Breast epithelium (tissue), 4 donors: ENCODE results near the gene GAD2. TPM values are rescaled to one million over a fixed set of nuclear protein-coding genes. Genes with fewer than 3 reads are reported as not detected.

Source experiments
- DNase-seq, 2 donors: peaks; one replicate each; pipeline ENCODE4 v3.0.0-alpha.2; 2019; ENCODE audit warnings: low spot score in 2 of 2
- H3K27ac ChIP-seq, 2 donors: fragments of 200-600 bp; sonication (generic) in 1 of 2; one replicate each; pipeline ENCODE4 v1.5.1; 2016 to 2019; ENCODE audit warnings: mild to moderate bottlenecking in 1 of 2
- H3K27me3 ChIP-seq, 2 donors: fragments of 200-600 bp; sonication (generic) in 1 of 2; one replicate each; pipeline versions ENCODE4 v1.5.1 to v1.6.0; 2017 to 2019; ENCODE audit warnings: control low read depth in 1 of 2, mild to moderate bottlenecking in 1 of 2
- H3K36me3 ChIP-seq: fragments of 200-600 bp; one replicate; pipeline ENCODE4 v1.5.1; 2019
- H3K4me1 ChIP-seq, 2 donors: fragments of 200-600 bp; sonication (generic); one replicate each; pipeline ENCODE4 v1.5.1; 2016 to 2019; ENCODE audit warnings: control low read depth in 1 of 2
- H3K4me3 ChIP-seq, 3 donors: fragments of 200-600 bp; sonication (generic); 1 replicate in 2 of 3; 2 replicates in 1 of 3; pipeline ENCODE4 v1.5.1; 2016 to 2019; ENCODE audit warnings: mild to moderate bottlenecking in 3 of 3, moderate library complexity in 2 of 3
- H3K9me3 ChIP-seq, 2 donors: fragments of 200-600 bp; sonication (generic) in 1 of 2; one replicate each; pipeline ENCODE4 v1.5.1; 2016 to 2019; ENCODE audit warnings: control low read depth in 1 of 2
- POLR2A ChIP-seq: fragments of 450-650 bp; IDR thresholded peaks from one replicate; pipeline ENCODE4 v1.6.1; 2016; ENCODE audit warnings: antibody characterized with exemption, mild to moderate bottlenecking, moderate library complexity
- POLR2AphosphoS5 ChIP-seq, 3 donors: sonication (generic); formaldehyde crosslinking; IDR thresholded peaks; one replicate each; pipeline ENCODE4 v1.6.1; 2017; ENCODE audit warnings: antibody characterized with exemption in 3 of 3
- intact Hi-C: fragments of 100-400 bp; cut with DNase I; formaldehyde crosslinking; loops from one replicate; pipeline ENCODE4 v1.15.1; 2023; ENCODE audit warnings: low total_unique reads
- total RNA-seq, 3 donors: library from RNA; depleted of rRNA; stranded (reverse); fragments of >200 nt; gene quantifications; one replicate each; pipeline ENCODE4 v1.1.0, GENCODE V29; 2016
- TF ChIP-seq, protein P1 (sequence below), 3 donors: fragments of 450-650 bp; IDR thresholded peaks; one replicate each; pipeline ENCODE4 v1.5.1; 2016 to 2017; ENCODE audit warnings: antibody characterized with exemption in 3 of 3, mild to moderate bottlenecking in 3 of 3, moderate library complexity in 3 of 3

The GAD2 gene
- total RNA-seq, 3 donors from 2014 or later: not detected

DNA sequence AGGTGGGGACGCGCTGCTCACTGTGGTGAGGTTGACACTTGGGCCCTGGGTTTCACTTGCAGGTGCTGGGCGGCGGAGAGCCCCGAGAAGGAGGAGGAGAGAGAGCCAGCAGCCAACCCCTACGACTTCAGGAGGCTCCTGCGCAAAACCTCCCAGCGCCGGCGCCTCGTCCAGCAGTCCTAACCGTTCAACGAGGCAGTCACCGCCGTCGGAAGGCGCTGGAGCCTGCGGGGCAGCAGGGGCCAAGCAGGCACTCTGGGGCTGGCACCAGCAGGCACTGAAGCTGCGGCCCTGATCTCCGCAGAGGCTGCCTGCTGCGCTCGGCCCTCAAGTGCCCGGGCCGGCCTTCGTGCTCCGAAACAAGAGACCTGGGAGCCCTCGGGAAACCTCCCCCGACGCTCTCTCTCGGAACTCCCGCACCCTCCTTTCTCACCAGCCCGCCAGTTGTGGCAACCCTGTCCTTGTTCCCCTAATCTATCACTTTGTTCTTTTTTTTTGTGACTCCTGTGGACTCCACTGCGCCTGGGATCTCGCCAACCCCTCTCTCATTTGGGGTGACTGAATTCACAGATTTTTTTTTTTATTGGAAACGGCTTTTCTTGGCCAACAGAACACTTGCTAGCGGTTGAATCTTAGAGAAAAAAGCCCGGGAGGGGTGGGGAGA lies 4.7 kb upstream of the GAD2 start:
- Histone ChIP-seq H3K4me1 (peaks cover 0 to 5% of the 10 kb centered on the region in 2 donors), H3K27ac (no peak overlapping the region), H3K36me3 (no peaks in the 10 kb centered on the region), H3K4me3 (no peak overlapping the region), H3K27me3 (peaks cover 0 to 67% of the 10 kb centered on the region in 2 donors), H3K9me3 (no peaks in the 10 kb centered on the region)
- DNase-seq: no peak
- intact Hi-C loops: no loop called here
- TF ChIP-seq POLR2A: no peak
- no peak for TF ChIP-seq POLR2AphosphoS5 (IDR thresholded peaks at IDR 0.05)
- TF ChIP-seq, protein P1, sequence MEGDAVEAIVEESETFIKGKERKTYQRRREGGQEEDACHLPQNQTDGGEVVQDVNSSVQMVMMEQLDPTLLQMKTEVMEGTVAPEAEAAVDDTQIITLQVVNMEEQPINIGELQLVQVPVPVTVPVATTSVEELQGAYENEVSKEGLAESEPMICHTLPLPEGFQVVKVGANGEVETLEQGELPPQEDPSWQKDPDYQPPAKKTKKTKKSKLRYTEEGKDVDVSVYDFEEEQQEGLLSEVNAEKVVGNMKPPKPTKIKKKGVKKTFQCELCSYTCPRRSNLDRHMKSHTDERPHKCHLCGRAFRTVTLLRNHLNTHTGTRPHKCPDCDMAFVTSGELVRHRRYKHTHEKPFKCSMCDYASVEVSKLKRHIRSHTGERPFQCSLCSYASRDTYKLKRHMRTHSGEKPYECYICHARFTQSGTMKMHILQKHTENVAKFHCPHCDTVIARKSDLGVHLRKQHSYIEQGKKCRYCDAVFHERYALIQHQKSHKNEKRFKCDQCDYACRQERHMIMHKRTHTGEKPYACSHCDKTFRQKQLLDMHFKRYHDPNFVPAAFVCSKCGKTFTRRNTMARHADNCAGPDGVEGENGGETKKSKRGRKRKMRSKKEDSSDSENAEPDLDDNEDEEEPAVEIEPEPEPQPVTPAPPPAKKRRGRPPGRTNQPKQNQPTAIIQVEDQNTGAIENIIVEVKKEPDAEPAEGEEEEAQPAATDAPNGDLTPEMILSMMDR (IDR thresholded peaks at IDR 0.05): no peak

DNA sequence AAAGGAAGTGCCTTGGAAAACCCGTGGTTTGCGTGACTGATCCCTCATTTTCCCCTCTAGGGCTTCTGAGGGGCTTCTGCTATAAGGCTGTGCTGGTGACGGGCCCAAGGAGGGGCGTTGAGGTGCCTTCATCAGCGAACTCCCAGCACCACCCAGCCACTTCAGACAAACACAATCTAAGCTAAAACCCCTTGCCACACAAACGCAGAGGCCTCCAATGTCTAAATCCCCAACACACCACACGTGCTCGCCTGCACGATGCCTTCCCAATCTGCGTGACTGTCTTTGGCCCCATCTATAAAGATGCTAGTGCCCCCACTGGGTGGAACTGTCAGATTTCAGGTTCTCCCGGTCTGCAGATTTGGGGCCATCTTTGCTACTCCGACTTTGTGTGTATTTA lies 4.1 kb upstream of the GAD2 start:
- no peak for DNase-seq
- intact Hi-C loops: no loop called here
- Histone ChIP-seq H3K27ac (no peak overlapping the region), H3K27me3 (peaks cover 0 to 73% of the 10 kb centered on the region in 2 donors), H3K36me3 (no peaks in the 10 kb centered on the region), H3K4me3 (no peak overlapping the region), H3K9me3 (no peaks in the 10 kb centered on the region), H3K4me1 (peaks cover 0 to 7% of the 10 kb centered on the region in 2 donors)
- TF ChIP-seq, protein P1 (IDR thresholded peaks at IDR 0.05): no peak
- no peak for TF ChIP-seq POLR2AphosphoS5 (IDR thresholded peaks at IDR 0.05)
- no peak for TF ChIP-seq POLR2A

DNA sequence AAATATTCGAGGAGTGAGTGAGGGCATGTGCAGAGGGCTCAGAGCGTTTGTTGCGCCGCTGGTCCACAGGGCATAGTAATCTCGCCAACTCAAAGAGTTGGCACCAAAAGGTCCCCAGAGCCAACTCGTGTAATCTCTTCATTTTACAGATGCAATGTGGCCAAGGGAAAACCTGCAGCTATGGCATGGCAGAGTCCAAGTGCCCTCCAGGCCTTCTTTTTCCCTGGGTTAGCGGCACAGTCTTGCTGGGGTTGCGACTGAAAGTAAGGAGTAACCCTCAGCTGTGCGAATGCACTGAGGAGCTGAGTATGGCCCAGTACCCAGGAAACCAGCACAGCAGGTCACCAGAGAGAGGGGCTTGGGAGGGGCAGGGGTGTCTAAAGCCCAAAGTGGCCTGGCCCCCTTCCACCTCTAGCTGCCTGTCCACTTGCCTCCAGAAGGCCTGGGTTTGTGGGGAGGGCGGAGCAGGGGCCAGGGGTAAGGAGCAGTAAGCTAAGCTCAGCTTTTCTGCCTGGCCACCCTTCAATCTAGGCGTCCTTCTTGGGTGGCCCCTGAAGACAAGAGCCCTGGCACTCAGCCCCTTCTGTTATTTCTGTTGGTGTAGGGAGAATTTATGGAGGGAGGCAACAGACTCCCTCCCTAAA lies 3.3 kb upstream of the GAD2 start:
- H3K27ac ChIP-seq: no peak overlapping the region
- H3K27me3 ChIP-seq: peaks cover 4 to 81% of the 10 kb centered on the region in 2 donors
- H3K4me3 ChIP-seq: no peak overlapping the region
- TF ChIP-seq, protein P1 (IDR thresholded peaks at IDR 0.05): no peak
- no peak for TF ChIP-seq POLR2A
- TF ChIP-seq POLR2AphosphoS5 (IDR thresholded peaks at IDR 0.05): no peak
- H3K9me3 ChIP-seq: no peaks in the 10 kb centered on the region
- H3K36me3 ChIP-seq: no peaks in the 10 kb centered on the region
- DNase-seq: no peak
- H3K4me1 ChIP-seq: peaks cover 0 to 13% of the 10 kb centered on the region in 2 donors
- intact Hi-C loops: no loop called here

DNA sequence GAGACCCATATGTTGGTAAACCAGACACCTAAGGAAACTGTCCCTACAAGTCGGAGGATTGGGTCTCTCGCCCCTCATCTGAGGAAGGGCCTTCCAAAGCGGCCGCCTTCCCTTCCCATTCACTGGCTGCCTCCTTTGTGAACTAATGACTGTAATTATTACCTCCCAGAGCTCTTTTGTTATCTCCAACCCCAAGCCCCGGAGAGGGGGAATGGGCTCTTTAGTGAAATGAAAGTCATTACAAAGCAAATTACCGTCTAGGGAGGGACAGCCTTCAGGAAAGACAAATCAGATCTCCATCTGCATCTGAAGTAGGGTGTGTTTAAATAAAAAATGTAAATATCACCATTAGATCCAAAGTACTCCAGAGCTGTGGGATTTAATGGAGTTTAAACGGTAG lies 2.6 kb upstream of the GAD2 start:
- Histone ChIP-seq H3K27me3 (peaks cover 4 to 88% of the 10 kb centered on the region in 2 donors), H3K4me1 (peaks cover 0 to 13% of the 10 kb centered on the region in 2 donors), H3K9me3 (no peaks in the 10 kb centered on the region), H3K4me3 (no peak overlapping the region), H3K36me3 (no peaks in the 10 kb centered on the region), H3K27ac (no peak overlapping the region)
- intact Hi-C loops: no loop called here
- no peak for DNase-seq
- TF ChIP-seq POLR2A: no peak

DNA sequence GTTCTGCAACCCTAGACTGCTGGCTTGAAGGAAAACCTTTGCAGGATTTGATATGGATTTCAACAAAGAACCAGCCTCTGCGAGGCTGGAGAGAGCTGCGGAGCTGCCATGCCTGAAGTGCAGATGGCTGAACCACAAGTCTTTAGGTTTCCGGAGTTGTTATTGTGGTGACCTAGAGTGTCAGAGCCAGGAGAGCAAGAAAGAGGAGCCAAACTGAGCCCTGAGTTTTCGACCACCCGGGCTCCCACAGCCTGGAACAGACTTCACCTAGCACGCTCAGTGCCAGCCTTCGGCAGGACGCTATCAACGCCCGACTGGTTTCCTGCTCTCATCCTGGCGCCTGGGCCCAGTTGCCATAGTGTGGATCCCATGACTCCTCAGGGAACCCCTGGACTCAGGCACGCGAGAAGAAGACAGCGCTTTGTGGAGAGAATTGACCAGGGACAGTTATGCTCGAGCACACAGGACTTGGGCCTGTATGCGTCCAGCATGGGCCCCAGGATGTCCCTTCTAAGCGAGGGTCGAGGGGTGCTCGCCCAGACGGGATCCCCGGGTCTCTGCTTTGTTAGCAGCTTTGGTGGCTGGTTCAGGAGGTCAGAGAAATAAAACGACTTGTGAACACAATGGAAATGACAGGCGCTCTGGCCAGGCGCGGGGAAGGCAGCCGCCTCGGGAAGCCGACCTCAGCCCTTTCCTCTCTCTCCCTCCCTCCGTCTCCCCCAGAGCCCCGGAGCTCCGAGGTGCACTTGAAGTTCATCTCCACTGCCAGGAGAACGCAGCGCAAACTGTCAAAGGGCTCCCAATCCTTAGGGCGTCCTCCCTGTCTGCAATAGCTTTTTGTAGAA lies 1.8 kb upstream of the GAD2 start:
- Histone ChIP-seq H3K4me1 (peaks cover 0 to 13% of the 10 kb centered on the region in 2 donors), H3K36me3 (no peaks in the 10 kb centered on the region), H3K27me3 (peaks cover 4 to 95% of the 10 kb centered on the region in 2 donors), H3K27ac (no peak overlapping the region), H3K4me3 (peak overlapping the region in 1 of 3 donors; percentile 11), H3K9me3 (no peaks in the 10 kb centered on the region)
- no peak for DNase-seq
- intact Hi-C loops: no loop called here
- TF ChIP-seq POLR2A: no peak
- TF ChIP-seq, protein P1 (IDR thresholded peaks at IDR 0.05): no peak
- no peak for TF ChIP-seq POLR2AphosphoS5 (IDR thresholded peaks at IDR 0.05)
